H1 (cell line): ENCODE data around the gene CORIN. TPM values are rescaled to one million over a fixed set of nuclear protein-coding genes. Genes with fewer than 3 reads are reported as not detected.

Experiments used
- CTCF ChIA-PET: fragments of 300-600 bp; sonication (Branson Sonifier 250); formaldehyde crosslinking; loops from one replicate; lab custom pipeline; 2021; ENCODE audit not compliant: partially characterized antibody; lab: Charles Lee
- POLR2A ChIA-PET: fragments of 300-600 bp; sonication (Branson Sonifier 250); formaldehyde crosslinking; loops from one replicate; lab custom pipeline; 2021; ENCODE audit warnings: inconsistent platforms; ENCODE audit not compliant: partially characterized antibody; lab: Charles Lee
- DNase-seq, 2 experiments: peaks; one replicate each; pipeline versions ENCODE4 v3.0.0 to v3.0.0-alpha.2; 2010 to 2022; ENCODE audit warnings: low spot score in 2 of 2, low read depth in 1 of 2, mixed read lengths in 1 of 2
- FAIRE-seq: peaks from 2 replicates; lab custom pipeline; 2011; peaks lifted over from hg19 to GRCh38; lab: Jason Lieb, UNC
- H2AFZ ChIP-seq: 2 replicates; pipeline ENCODE4 v1.8.1; 2012; ENCODE audit warnings: low read length, inconsistent platforms
- H2AK5ac ChIP-seq: 2 replicates; pipeline ENCODE4 v1.6.1; 2013; ENCODE audit warnings: low read depth, low read length
- H2BK120ac ChIP-seq: replicated peaks from 2 replicates; pipeline ENCODE3; 2013; ENCODE audit warnings: low read depth, low read length, inconsistent platforms
- H2BK12ac ChIP-seq: 2 replicates; pipeline ENCODE4 v1.6.1; 2013; ENCODE audit warnings: low read depth, low read length
- H2BK15ac ChIP-seq: 2 replicates; pipeline ENCODE4 v1.6.1; 2013; ENCODE audit warnings: low read length
- H2BK20ac ChIP-seq: 2 replicates; pipeline ENCODE4 v1.6.1; 2013; ENCODE audit warnings: low read length
- H2BK5ac ChIP-seq: 2 replicates; pipeline ENCODE4 v1.6.1; 2013; ENCODE audit warnings: low read depth, low read length
- H3K14ac ChIP-seq: 2 replicates; pipeline ENCODE4 v1.6.1; 2013; ENCODE audit warnings: inconsistent platforms; ENCODE audit not compliant: insufficient read length
- H3K18ac ChIP-seq: 2 replicates; pipeline ENCODE4 v1.6.1; 2013; ENCODE audit warnings: low read length; ENCODE audit errors: extremely low read depth
- H3K23ac ChIP-seq: 2 replicates; pipeline ENCODE4 v1.6.1; 2013; ENCODE audit warnings: inconsistent platforms; ENCODE audit not compliant: insufficient read length
- H3K23me2 ChIP-seq: 2 replicates; pipeline ENCODE4 v1.6.1; 2013; ENCODE audit warnings: low read depth, low read length
- H3K27ac ChIP-seq: 2 replicates; pipeline ENCODE4 v1.6.1; 2011; ENCODE audit warnings: low read depth, low read length, inconsistent platforms
- H3K27me3 ChIP-seq, 4 experiments: replicated peaks in 1 of 4; 1 replicate in 1 of 4; 2 replicates in 3 of 4; pipeline versions ENCODE4 v1.6.1 to v1.8.1; 2011 to 2013; ENCODE audit warnings: low read length in 3 of 4, mild to moderate bottlenecking in 3 of 4, inconsistent platforms in 2 of 4, mixed read lengths in 2 of 4, moderate library complexity in 1 of 4; ENCODE audit not compliant: control insufficient read depth in 3 of 4, insufficient read depth in 3 of 4; ENCODE audit errors: extremely low read depth in 1 of 4
- H3K36me3 ChIP-seq, 4 experiments: 2 replicates each; pipeline versions ENCODE4 v1.6.1 to v1.8.1; 2011 to 2013; ENCODE audit warnings: mild to moderate bottlenecking in 4 of 4, low read length in 3 of 4, moderate library complexity in 2 of 4, control low read depth in 1 of 4, inconsistent platforms in 1 of 4; ENCODE audit not compliant: insufficient read depth in 4 of 4, control insufficient read depth in 2 of 4
- H3K4ac ChIP-seq: replicated peaks from 2 replicates; pipeline ENCODE3; 2013; ENCODE audit warnings: low read length, low read depth, mixed read lengths, inconsistent platforms; ENCODE audit not compliant: insufficient read length
- H3K4me1 ChIP-seq, 4 experiments: replicated peaks in 1 of 4; 1 replicate in 1 of 4; 2 replicates in 3 of 4; pipeline versions ENCODE4 v1.6.1 to v1.8.1; 2011 to 2013; ENCODE audit warnings: low read length in 3 of 4, inconsistent platforms in 2 of 4, mixed read lengths in 1 of 4; ENCODE audit not compliant: insufficient read depth in 4 of 4, control insufficient read depth in 3 of 4
- H3K4me2 ChIP-seq, 2 experiments: 2 replicates each; pipeline versions ENCODE4 v1.6.1 to v1.8.1; 2011 to 2013; ENCODE audit warnings: low read depth in 2 of 2, low read length in 2 of 2, control low read depth in 1 of 2, inconsistent platforms in 1 of 2, mild to moderate bottlenecking in 1 of 2; ENCODE audit not compliant: insufficient read depth in 1 of 2
- H3K4me3 ChIP-seq, 4 experiments: fragments of 200-600, 300-600 bp in 1 of 4; sonication (generic), shearing (Covaris generic), sonication (Bioruptor Twin) in 1 of 4; 2 replicates each; pipeline versions ENCODE4 v1.5.1 to v1.8.1; 2011 to 2016; ENCODE audit warnings: low read length in 4 of 4, low read depth in 3 of 4, control low read depth in 2 of 4, inconsistent platforms in 2 of 4, mild to moderate bottlenecking in 2 of 4, mixed read lengths in 1 of 4, moderate library complexity in 1 of 4; ENCODE audit not compliant: insufficient read depth in 2 of 4; ENCODE audit errors: extremely low read depth in 1 of 4
- H3K56ac ChIP-seq: replicated peaks from 2 replicates; pipeline ENCODE3; 2013; ENCODE audit warnings: low read depth, mild to moderate bottlenecking, mixed read lengths, low read length, inconsistent platforms; ENCODE audit not compliant: insufficient read length
- H3K79me1 ChIP-seq: 2 replicates; pipeline ENCODE4 v1.6.1; 2013; ENCODE audit warnings: low read depth, low read length, control low read depth
- H3K79me2 ChIP-seq, 2 experiments: 2 replicates each; pipeline versions ENCODE4 v1.6.1 to v1.8.1; 2012 to 2013; ENCODE audit warnings: low read length in 2 of 2, mild to moderate bottlenecking in 2 of 2, inconsistent platforms in 1 of 2; ENCODE audit not compliant: insufficient read depth in 2 of 2, control insufficient read depth in 1 of 2
- H3K9ac ChIP-seq, 4 experiments: replicated peaks in 1 of 4; 1 replicate in 1 of 4; 2 replicates in 3 of 4; pipeline versions ENCODE4 v1.6.1 to v1.8.1; 2011 to 2013; ENCODE audit warnings: low read depth in 3 of 4, low read length in 3 of 4, control low read depth in 2 of 4, mild to moderate bottlenecking in 2 of 4, moderate library complexity in 2 of 4, inconsistent platforms in 1 of 4; ENCODE audit errors: extremely low read depth in 1 of 4
- H3K9me3 ChIP-seq, 2 experiments: 2 replicates each; pipeline versions ENCODE4 v1.6.1 to v1.8.1; 2012 to 2013; ENCODE audit warnings: mild to moderate bottlenecking in 2 of 2, moderate library complexity in 2 of 2, control low read depth in 1 of 2, inconsistent platforms in 1 of 2, low read depth in 1 of 2, low read length in 1 of 2, mixed read lengths in 1 of 2; ENCODE audit not compliant: insufficient read depth in 2 of 2
- H4K20me1 ChIP-seq, 2 experiments: replicated peaks in 1 of 2; 2 replicates each; pipeline versions ENCODE3 to v1.8.1; 2011 to 2013; ENCODE audit warnings: inconsistent platforms in 2 of 2, low read length in 2 of 2, mild to moderate bottlenecking in 1 of 2; ENCODE audit not compliant: insufficient read depth in 2 of 2, control insufficient read depth in 1 of 2
- H4K5ac ChIP-seq: 2 replicates; pipeline ENCODE4 v1.6.1; 2013; ENCODE audit warnings: low read length, low read depth, mixed read lengths, inconsistent platforms; ENCODE audit not compliant: insufficient read length
- H4K8ac ChIP-seq: 2 replicates; pipeline ENCODE4 v1.8.0; 2013; ENCODE audit warnings: mild to moderate bottlenecking, moderate library complexity, low read length, inconsistent platforms; ENCODE audit not compliant: insufficient read depth; ENCODE audit errors: extremely low read depth
- H4K91ac ChIP-seq: replicated peaks from 2 replicates; pipeline ENCODE3; 2013; ENCODE audit warnings: low read length, mixed read lengths, inconsistent platforms; ENCODE audit not compliant: insufficient read length
- CTBP2 ChIP-seq: IDR thresholded peaks from 2 replicates; pipeline ENCODE4 v1.7.0; 2011; ENCODE audit warnings: borderline replicate concordance, mild to moderate bottlenecking, moderate library complexity, mixed read lengths, low read length; ENCODE audit not compliant: insufficient read depth, insufficient read length
- POLR2A ChIP-seq, 2 experiments: IDR thresholded peaks; 1 replicate in 1 of 2; 2 replicates in 1 of 2; pipeline ENCODE4 v1.6.1; 2011; ENCODE audit warnings: low read depth in 2 of 2, low read length in 2 of 2, mild to moderate bottlenecking in 2 of 2; ENCODE audit errors: control extremely low read depth in 1 of 2
- POLR2AphosphoS5 ChIP-seq: IDR thresholded peaks from 2 replicates; pipeline ENCODE4 v1.6.1; 2011; ENCODE audit warnings: low read depth, low read length
- SIN3A ChIP-seq, 2 experiments: IDR thresholded peaks in 1 of 2; conservative IDR thresholded peaks in 1 of 2; 2 replicates each; pipeline ENCODE4 v1.6.1; 2011 to 2012; ENCODE audit warnings: low read length in 2 of 2, improper control_type of control experiment in 1 of 2, low read depth in 1 of 2, mild to moderate bottlenecking in 1 of 2
- SP4 ChIP-seq: IDR thresholded peaks from 2 replicates; pipeline ENCODE4 v1.6.1; 2012; ENCODE audit warnings: low read length, inconsistent platforms
- TAF1 ChIP-seq: IDR thresholded peaks from 2 replicates; pipeline ENCODE4 v1.6.1; 2011; ENCODE audit warnings: mild to moderate bottlenecking, low read depth, low read length
- TAF7 ChIP-seq: optimal IDR thresholded peaks from 2 replicates; pipeline ENCODE3; 2011; ENCODE audit warnings: low read depth, mild to moderate bottlenecking, inconsistent platforms, low read length, moderate library complexity, borderline replicate concordance
- WGBS, 2 experiments: shearing (Covaris generic) in 1 of 2; methylation state at CpG; one replicate each; pipeline versions ENCODE4 v1.1.6 to v1.1.7; 2013 to 2015; ENCODE audit warnings: low lambda C conversion rate in 2 of 2, mixed read lengths in 2 of 2, inconsistent platforms in 1 of 2, low coverage in 1 of 2, missing lambda C conversion rate in 1 of 2; ENCODE audit not compliant: insufficient replicate concordance in 2 of 2, insufficient coverage in 1 of 2, insufficient read length in 1 of 2; ENCODE audit errors: extremely low coverage in 1 of 2, missing lambda C conversion rate in 1 of 2; 5-methylcytosine and 5-hydroxymethylcytosine counted together
- polyA plus RNA-seq, 7 experiments: library from polyadenylated mRNA; depleted of rRNA in 3 of 7; stranded (reverse) in 5 of 7; unstranded in 2 of 7; fragments of >200 nt in 5 of 7; fragments of 200-250 nt in 2 of 7; gene quantifications; 1 replicate in 5 of 7; 2 replicates in 1 of 7; 4 replicates in 1 of 7; pipeline versions ENCODE4 v1.2.1 to v1.2.3, GENCODE V29; 2011 to 2013; ENCODE audit warnings: missing spikeins in 2 of 7, mixed read lengths in 2 of 7
- total RNA-seq: library from RNA; stranded (reverse); fragmentation: NEBNext Ultra II Directional; extraction: Animal tissue kit (Norgen Biotek cat#: 25700); gene quantifications from 2 replicates; pipeline ENCODE4 v1.2.1, GENCODE V29; 2021

Gene CORIN
- total and polyA plus RNA-seq, 2 of the 8 experiments (the other 6 are each of a cell fraction or from before 2014, with no cell fraction given) = 0.09 to 0.32 TPM

DNA sequence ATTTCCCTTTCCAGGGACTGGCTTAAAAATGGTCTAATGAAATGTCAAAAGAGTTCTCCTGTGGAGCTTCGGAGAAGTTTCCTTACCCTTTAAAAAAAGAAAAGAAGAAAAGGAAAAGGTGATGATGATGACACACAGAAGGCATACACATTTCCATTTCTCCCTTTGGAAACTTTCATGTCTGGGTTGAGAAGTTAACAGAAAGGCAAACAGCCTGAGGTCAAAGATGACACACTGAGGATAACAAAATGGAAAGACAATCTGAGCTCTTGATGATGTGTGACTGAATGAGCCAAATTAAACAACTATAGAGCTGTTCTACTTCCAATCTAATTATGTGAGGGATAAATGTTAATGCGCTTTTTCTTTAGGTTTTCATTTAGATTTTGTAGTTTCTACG is 44.4 kb upstream of the CORIN start:
- Histone ChIP-seq H2BK15ac (no peak overlapping the region), H3K79me2 (no peaks in the 10 kb centered on the region), H3K23me2 (no peaks in the 10 kb centered on the region), H3K18ac (no peak overlapping the region), H3K27me3 (no peaks in the 10 kb centered on the region), H2BK120ac (no peak overlapping the region), H2AFZ (no peak overlapping the region), H4K91ac (no peak overlapping the region), H3K23ac (no peak overlapping the region), H3K27ac (no peak overlapping the region), H3K79me1 (no peaks in the 10 kb centered on the region), H3K4ac (no peak overlapping the region), H3K9ac (no peak overlapping the region), H4K20me1 (no peaks in the 10 kb centered on the region), H3K4me1 (no peaks in the 10 kb centered on the region), H3K14ac (no peak overlapping the region), H3K4me3 (no peak overlapping the region), H3K56ac (no peak overlapping the region), H2BK20ac (no peak overlapping the region), H2AK5ac (no peak overlapping the region), H3K9me3 (no peaks in the 10 kb centered on the region), H2BK12ac (no peak overlapping the region), H2BK5ac (no peak overlapping the region), H3K36me3 (peaks cover 12 to 90% (median 39%) of the 10 kb centered on the region in 4 experiments), H4K8ac (no peak overlapping the region), H3K4me2 (no peak overlapping the region), H4K5ac (no peak overlapping the region)
- FAIRE-seq (no peak), DNase-seq (no peak)
- CTCF ChIA-PET = interaction anchor here (1.3 to 1.4 kb wide), 2 partner anchors 43 to 46 kb away, joined by 3 to 5 read pairs; no protein-coding TSS in a partner anchor
- TF ChIP-seq TAF7 (no peak), CTBP2 (no peak), SIN3A (conservative IDR thresholded peaks at IDR 0.05 in 1 of 2, IDR thresholded peaks at IDR 0.05 in 1 of 2; ENCODE audit: low read depth in 1 of 2, low read length in 2 of 2) (no peak), POLR2AphosphoS5 (no peak), POLR2A (IDR thresholded peaks at IDR 0.05; ENCODE audit: control extremely low read depth in 1 of 2, low read depth in 2 of 2, low read length in 2 of 2) (no peak), SP4 (no peak), TAF1 (no peak)
- WGBS, 2 experiments = 91% methylated on average over 3 of the region's 3 CpGs; no CpG with 5 or more reads in 1 of the 2 experiments
- POLR2A ChIA-PET = interaction anchor here (1.9 kb wide), 1 partner anchor 13 kb away, joined by 4 read pairs; no protein-coding TSS in a partner anchor
